Activated effector memory CD4-positive, alpha-beta T cell treated with Interleukin-2 at 50 U/mL for 16 hours (primary cell): Measurements from ENCODE around the gene SCARB1.

ENCODE experiments used
- DNase-seq: peaks from one replicate; pipeline ENCODE4 v3.0.0-alpha.2; 2020

The SCARB1 gene

GRCh38 chr12:124769881-124770512 is 93.7 kb downstream of the SCARB1 start:
- DNase-seq: no peak

- no peak for DNase-seq
These were observed 94.5 kb downstream of the SCARB1 start for GRCh38 chr12:124769163-124769530.

GRCh38 chr12:124768452-124769162 is 95.1 kb downstream of the SCARB1 start:
- no peak for DNase-seq

DNA sequence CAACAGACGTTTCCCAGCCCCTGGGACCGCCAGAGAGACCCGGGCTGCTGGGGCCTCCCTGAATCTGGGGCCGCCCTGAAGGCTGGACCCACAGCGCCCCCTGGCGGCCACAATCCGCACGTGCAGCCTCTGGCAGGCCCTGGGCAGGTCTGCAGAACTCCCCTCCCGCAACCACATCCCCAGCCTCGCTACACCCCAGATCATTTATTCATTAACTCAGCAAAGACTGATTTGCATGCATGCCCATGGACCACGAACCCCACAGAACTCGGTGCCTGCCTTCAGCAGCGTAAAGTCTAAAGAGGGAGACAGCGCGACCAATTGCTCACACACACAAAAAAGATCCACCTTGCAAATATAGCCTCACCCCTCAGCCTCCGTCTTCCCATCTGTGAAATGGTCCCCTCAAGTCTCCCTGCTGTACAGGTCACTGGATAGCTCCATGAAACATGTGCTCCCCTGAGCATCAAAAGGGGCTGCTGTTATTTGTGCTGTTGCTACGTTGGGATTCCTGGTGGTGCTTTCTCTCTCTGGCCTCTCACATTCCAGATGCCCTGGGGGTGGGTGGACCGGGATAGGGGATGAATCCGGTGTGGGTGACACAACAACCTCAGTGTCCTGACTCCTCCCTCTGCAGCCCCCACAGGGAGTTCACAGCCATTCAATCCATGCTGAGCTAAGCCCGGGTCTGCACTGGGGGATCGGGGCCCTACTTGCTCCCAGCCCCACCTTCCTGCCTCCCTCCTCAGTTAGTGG is 96.4 kb downstream of the SCARB1 start:
- DNase-seq: peak; percentile 71

GRCh38 chr12:124766727-124767065 is 97.0 kb downstream of the SCARB1 start:
- DNase-seq: no peak

GRCh38 chr12:124765581-124766489 is 97.8 kb downstream of the SCARB1 start:
- no peak for DNase-seq

DNA sequence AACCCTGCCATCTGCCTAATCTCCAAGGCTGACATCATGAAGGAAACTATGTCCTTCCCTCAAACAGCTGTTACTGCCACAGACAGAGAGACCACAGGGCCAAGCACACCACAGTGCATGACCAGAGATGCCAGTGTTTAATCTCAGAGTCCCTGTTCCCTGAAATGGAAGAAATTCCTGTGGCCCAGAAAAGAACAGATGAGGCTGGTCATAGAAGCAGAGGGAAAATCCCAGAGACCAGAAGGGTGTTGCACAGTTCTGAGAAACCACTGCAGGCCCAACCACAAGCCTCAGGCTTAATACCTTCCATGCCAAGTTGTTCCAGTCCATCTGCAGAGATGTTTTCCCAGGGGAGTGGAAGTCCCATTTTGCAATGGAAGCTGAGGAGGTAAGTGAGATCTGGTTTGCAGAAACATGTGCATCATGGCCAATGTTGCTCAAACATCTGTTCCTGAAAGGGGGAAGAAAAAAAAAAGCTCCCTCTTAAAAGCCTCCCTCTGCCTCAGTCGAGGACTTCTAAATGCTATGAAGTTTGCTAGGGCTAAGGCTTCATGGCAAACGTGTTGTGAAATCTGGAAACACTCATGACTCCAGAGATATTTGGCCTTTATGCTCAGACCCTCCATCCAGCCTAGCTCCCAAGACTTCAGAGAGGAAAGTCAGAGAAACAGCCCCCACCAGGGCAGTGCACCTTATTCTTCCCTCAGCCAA is 98.6 kb downstream of the SCARB1 start:
- no peak for DNase-seq

GRCh38 chr12:124764451-124764850 is 99.2 kb downstream of the SCARB1 start:
- no peak for DNase-seq

DNA sequence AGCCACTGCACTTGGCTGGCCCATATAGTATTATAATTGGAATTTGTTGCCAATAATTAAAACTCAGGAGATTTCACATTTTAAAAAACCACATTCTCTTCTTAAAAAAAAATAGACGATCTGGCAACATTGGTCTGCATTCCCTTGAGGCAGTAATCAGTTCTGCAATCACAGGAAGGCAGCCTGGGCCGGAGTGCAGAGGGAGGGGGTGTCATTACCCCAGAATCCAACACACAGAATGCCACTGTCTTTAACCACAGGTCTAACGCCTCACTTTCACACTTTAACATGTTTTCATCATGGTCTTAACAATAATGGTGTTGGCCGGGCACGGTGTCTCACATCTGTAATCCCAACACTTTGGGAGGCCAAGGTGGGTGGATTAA is 100.1 kb downstream of the SCARB1 start:
- DNase-seq: no peak

DNA sequence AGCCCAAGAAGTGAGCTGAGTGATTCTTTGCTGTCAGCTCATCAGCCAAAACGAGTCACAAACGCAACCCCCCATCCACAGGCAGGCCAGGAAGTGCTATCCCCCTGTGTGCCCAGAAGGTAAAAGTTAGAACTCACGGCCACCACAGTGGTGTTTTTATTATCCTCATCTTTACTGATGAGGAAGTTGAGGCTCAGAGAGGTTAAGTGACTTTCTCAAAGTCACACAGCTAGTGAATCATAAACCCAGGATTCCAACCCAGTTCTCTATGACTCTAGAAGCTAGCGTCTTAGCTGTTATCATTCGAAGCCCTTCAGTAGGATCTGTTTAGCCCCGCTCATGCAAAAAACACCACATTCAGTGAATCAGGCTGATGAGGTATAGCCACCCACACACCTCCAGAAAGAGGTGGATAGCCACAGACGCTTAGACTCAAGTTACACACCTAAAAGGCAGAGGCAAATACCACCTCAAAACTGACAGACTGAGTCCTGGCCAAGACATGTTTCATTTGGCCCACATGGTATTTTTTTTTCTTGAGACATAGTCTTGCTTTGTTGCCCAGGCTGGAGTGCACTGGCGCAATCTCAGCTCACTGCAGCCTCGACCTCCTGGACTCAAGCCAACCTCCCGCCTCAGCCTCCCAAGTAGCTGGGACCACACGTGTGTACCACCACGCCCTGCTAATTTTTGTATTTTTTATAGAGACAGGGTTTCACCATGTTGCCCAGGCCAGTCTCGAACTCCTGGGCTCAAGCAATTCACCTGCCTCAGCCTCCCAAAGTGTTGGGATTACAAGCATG is 100.7 kb downstream of the SCARB1 start:
- no peak for DNase-seq

DNA sequence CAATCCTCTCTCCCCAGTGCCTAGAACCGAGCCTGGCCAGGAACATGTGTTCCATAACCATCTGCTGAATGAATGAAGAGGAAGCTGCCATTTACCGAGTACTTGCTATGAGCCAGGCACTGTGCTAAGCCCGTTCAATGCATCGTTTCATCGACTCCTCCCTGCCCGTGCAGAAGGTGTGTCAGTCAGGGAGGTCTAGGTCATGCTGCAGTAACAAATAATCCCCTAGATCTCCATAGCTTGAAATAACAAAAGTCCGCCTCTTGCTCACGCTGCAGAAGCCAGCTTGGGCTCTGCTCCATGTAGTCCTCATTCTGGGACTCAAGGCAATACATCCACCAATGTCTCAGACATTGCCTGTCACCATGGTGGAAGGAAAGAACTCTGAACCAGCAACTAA is 101.3 kb downstream of the SCARB1 start:
- no peak for DNase-seq

- DNase-seq: no peak
These were observed 101.8 kb downstream of the SCARB1 start for GRCh38 chr12:124761871-124762270.

DNA sequence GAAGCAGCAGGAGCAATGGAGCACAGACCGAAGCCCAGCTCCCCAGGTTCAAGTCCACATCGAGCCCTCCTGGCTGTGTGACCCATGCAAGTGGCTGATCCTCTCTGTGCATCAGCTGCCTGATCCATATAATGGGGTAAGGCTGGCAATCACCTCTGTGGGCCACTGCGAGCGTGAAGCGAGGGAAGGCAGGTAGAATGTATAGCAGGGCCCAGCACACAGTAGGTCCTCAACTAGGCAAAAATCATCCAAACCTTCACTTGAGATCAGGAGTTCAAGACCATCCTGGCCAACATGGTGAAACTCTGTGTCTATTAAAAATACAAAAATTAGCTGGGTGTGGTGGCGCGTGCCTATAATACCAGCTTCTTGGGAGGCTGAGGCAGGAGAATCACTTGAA is 102.6 kb downstream of the SCARB1 start:
- no peak for DNase-seq

DNA sequence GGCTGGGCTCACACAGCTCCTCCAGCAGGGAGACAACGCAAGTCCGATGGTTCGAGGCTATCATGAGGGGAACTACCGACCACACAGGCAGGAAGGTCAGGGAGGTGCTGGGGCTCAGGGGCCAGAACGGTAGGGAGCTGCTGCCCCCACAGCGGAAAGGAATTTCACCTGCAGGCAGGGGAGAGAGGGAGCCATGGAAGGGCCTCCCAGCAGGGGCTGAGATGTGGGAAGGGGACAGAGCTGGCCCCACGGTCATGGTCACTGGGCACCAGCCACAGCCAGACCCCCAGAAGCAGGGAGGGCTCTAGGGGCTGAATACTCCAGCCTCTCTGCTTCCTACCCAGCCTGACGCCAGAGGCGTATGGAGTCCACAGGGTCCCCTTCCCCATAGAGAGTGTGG is 103.1 kb downstream of the SCARB1 start:
- no peak for DNase-seq

DNA sequence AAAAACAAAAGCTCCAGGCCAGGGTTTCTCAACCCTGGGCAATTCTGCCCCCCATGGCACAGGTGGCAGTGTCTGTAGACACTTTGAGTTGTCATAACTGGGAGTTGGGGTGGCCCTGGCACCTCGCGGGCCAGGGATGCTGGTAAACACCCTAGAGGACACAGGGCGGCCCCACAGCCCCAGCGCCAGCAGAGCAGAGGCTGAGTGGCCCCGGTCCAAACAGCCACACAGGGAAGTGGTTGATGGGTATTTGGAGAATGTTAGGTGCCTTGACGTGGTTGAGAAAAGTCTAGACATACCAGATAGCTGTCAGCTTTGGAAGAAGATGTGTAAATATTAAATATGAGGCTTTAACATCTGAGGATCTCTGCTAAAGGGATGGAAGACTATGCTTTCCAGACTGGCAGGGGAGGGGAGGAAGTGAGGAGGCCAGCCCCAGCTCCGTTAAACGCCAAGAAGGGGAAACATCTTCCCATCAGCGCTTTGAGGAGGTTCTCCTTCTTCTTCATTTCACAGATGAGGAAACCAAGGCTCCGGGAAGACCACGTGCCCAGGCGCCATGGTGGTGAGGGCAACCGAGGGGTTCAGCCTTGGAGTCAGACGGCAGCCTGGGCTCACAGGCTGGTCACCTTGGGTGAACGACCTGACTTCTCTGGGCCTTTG is 103.7 kb downstream of the SCARB1 start:
- DNase-seq: no peak

- DNase-seq: no peak
These were observed 105.1 kb downstream of the SCARB1 start for GRCh38 chr12:124758266-124759220.

DNA sequence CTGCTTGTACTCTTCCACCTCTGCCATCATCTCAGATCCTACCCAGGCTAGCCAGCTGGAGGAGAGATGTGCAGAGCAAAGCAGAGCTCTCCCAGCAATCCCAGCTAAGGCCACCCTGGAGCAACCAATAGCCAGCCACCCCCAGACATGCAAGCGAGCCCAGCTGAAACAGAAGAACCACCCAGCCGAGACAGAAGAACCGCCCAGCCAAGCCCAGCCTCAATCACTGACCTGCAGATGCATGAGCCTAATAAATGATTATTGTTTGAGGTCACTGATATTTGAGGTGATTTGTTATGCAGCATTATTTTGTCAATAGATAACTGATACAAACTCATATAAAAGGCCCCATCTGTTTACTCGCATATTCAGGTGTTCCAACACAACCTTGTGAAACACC is 106.3 kb downstream of the SCARB1 start:
- DNase-seq: no peak

DNA sequence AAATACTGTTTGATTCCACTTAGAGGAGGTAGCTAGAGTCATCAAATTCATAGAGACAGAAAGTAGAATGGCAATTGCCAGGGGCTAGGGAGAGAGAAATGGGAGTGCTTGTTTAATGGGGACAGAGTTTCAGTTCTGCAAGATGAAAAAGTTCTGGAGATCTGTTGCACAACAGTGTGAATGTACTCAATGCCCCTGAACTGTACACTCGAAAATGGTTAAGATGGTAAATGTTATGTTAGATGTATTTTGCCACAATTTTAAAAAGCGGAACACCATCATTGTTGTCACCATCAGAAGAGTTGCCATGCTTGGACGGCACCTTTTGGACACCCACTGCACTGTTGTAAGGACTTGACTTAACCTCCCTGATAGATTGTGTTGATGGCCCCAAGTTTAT is 106.9 kb downstream of the SCARB1 start:
- no peak for DNase-seq

DNA sequence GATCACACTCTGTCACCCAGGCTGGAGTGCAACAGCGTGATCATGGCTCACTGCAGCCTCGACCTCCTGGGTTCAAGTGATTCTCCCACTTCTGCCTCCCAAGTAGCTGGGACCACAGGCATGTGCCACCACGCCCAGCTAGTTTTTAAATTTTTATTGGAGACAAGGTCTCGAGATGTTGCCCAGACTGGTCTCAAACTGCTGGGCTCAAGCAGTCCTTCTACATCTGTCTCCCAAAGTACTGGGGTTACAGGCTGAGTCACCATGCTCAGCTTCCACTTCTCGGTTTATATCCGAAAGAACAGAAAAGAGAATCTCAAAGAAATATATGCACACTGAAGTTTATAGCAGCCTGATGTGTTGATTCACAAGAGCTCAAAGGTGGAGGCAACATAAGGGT is 107.5 kb downstream of the SCARB1 start:
- DNase-seq: no peak

GRCh38 chr12:124755801-124756148 is 107.9 kb downstream of the SCARB1 start:
- DNase-seq: no peak
